Naive thymus-derived CD4-positive, alpha-beta T cell (primary cell): ENCODE results near the gene LOXL3. TPM values are rescaled to one million over a fixed set of nuclear protein-coding genes. Genes with fewer than 3 reads are reported as not detected.

Source experiments
- ATAC-seq: fragments of 150-1000 bp; cut with Tn5 transposase; 2 replicates; pipeline ENCODE4 v1.10.0; 2021; ENCODE audit warnings: mild to moderate bottlenecking, moderate library complexity
- CTCF ChIA-PET: fragments of 350-600 bp; sonication (Branson Sonifier 250); formaldehyde crosslinking; loops from one replicate; lab custom pipeline; 2021; ENCODE audit warnings: antibody characterized with exemption; lab: Charles Lee
- POLR2A ChIA-PET: fragments of 350-600 bp; sonication (Branson Sonifier 250); formaldehyde crosslinking; loops from one replicate; lab custom pipeline; 2021; ENCODE audit warnings: antibody characterized with exemption, inconsistent platforms; lab: Charles Lee
- DNase-seq, 9 donors: peaks; one replicate each; pipeline versions ENCODE4 v3.0.0 to v3.0.0-alpha.2; 2020 to 2022; ENCODE audit warnings: mixed read lengths in 1 of 9
- H3K27ac ChIP-seq: one replicate; pipeline ENCODE4 v1.7.0; 2013; ENCODE audit warnings: mild to moderate bottlenecking, low read depth, low read length, moderate library complexity
- H3K27me3 ChIP-seq, 2 donors: one replicate each; pipeline ENCODE4 v1.7.0; 2013; ENCODE audit warnings: low read length in 2 of 2, mild to moderate bottlenecking in 2 of 2, moderate library complexity in 2 of 2; ENCODE audit not compliant: control insufficient read depth in 2 of 2, insufficient read depth in 2 of 2
- H3K36me3 ChIP-seq, 3 experiments: 1 replicate in 2 of 3; 2 replicates in 1 of 3; pipeline ENCODE4 v1.7.0; 2013; ENCODE audit warnings: low read length in 3 of 3, mild to moderate bottlenecking in 3 of 3, moderate library complexity in 1 of 3; ENCODE audit not compliant: insufficient read depth in 3 of 3, control insufficient read depth in 2 of 3
- H3K4me1 ChIP-seq, 2 donors: one replicate each; pipeline ENCODE4 v1.7.0; 2013; ENCODE audit warnings: low read length in 2 of 2, mild to moderate bottlenecking in 2 of 2, moderate library complexity in 1 of 2; ENCODE audit not compliant: control insufficient read depth in 2 of 2, insufficient read depth in 2 of 2
- H3K4me3 ChIP-seq: 2 replicates; pipeline ENCODE4 v1.7.0; 2013; ENCODE audit warnings: mild to moderate bottlenecking, low read length
- H3K9me3 ChIP-seq, 3 experiments: 1 replicate in 2 of 3; 2 replicates in 1 of 3; pipeline ENCODE4 v1.7.0; 2013; ENCODE audit warnings: low read length in 3 of 3; ENCODE audit not compliant: control insufficient read depth in 2 of 3
- H3K27ac Mint-ChIP-seq, 9 donors: one replicate each; pipeline ENCODE4 v1.8.0; 2020 to 2022; ENCODE audit warnings: mixed read lengths in 9 of 9, mild to moderate bottlenecking in 8 of 9, moderate library complexity in 5 of 9, inconsistent platforms in 2 of 9
- H3K27me3 Mint-ChIP-seq, 5 donors: one replicate each; pipeline ENCODE4 v1.8.0; 2021 to 2022; ENCODE audit warnings: mixed read lengths in 5 of 5, mild to moderate bottlenecking in 1 of 5
- H3K36me3 Mint-ChIP-seq, 5 donors: one replicate each; pipeline ENCODE4 v1.8.0; 2020 to 2022; ENCODE audit warnings: mixed read lengths in 5 of 5, mild to moderate bottlenecking in 3 of 5, inconsistent platforms in 1 of 5
- H3K4me1 Mint-ChIP-seq, 7 donors: one replicate each; pipeline ENCODE4 v1.8.0; 2020 to 2022; ENCODE audit warnings: mixed read lengths in 7 of 7, mild to moderate bottlenecking in 3 of 7, inconsistent platforms in 1 of 7
- H3K4me3 Mint-ChIP-seq, 10 donors: one replicate each; pipeline ENCODE4 v1.8.0; 2020 to 2022; ENCODE audit warnings: mild to moderate bottlenecking in 10 of 10, mixed read lengths in 10 of 10, moderate library complexity in 6 of 10, inconsistent platforms in 2 of 10
- H3K9me3 Mint-ChIP-seq, 11 donors: one replicate each; pipeline ENCODE4 v1.8.0; 2020 to 2022; ENCODE audit warnings: mixed read lengths in 11 of 11, mild to moderate bottlenecking in 4 of 11, inconsistent platforms in 1 of 11, moderate library complexity in 1 of 11
- intact Hi-C, 2 donors: fragments of 100-400 bp; cut with micrococcal nuclease; formaldehyde crosslinking; loops; one replicate each; pipeline ENCODE4 v1.15.1; 2023
- polyA plus RNA-seq, 2 donors: library from polyadenylated mRNA; unstranded; fragments of 300-500 nt; fragmentation: Illumina TruSeq; gene quantifications; one replicate each; pipeline ENCODE4 v1.2.3, GENCODE V29; 2021
- total RNA-seq, 6 experiments: library from RNA in 5 of 6; stranded (reverse) in 5 of 6; gene quantifications; 1 replicate in 5 of 6; 2 replicates in 1 of 6; pipeline ENCODE4 v1.2.3 and lab custom pipeline; 2021 to 2026

LOXL3 gene
- total and polyA plus RNA-seq, 7 experiments from 2014 or later = 0.17 to 6.9 (median 0.66) TPM; not detected in 1

GRCh38 chr2:74569686-74570085, 15.9 kb upstream of the LOXL3 start:
- peaks cover 0 to 12% (median 8%) of the 10 kb centered on the region in 5 donors for H3K27me3 Mint-ChIP-seq
- H3K4me3 Mint-ChIP-seq = no peak overlapping the region
- Histone ChIP-seq H3K36me3 (no peaks in the 10 kb centered on the region), H3K4me1 (peaks cover 0 to 13% of the 10 kb centered on the region in 2 donors), H3K9me3 (no peaks in the 10 kb centered on the region), H3K27me3 (no peaks in the 10 kb centered on the region), H3K27ac (no peak overlapping the region), H3K4me3 (no peak overlapping the region)
- intact Hi-C loops = loop anchor here (2.0 to 5.0 kb wide), 2 partner anchors 15 to 1277 kb away; partner anchors contain the start of gene EGR4 (in 1 of the 2)
- H3K27ac Mint-ChIP-seq = no peak overlapping the region
- H3K9me3 Mint-ChIP-seq = peaks cover 0 to 11% (median 0%) of the 10 kb centered on the region in 11 donors
- H3K4me1 Mint-ChIP-seq = peaks cover 13 to 39% (median 14%) of the 10 kb centered on the region in 7 donors
- ChIA-PET CTCF (interaction anchor here (0.7 kb wide), 1 partner anchor 16 kb away, joined by 3 read pairs; no protein-coding TSS in a partner anchor), POLR2A (interaction anchor here (0.5 kb wide), 1 partner anchor 350 kb away, joined by 5 read pairs; no protein-coding TSS in a partner anchor)
- DNase-seq (no peak), ATAC-seq (no peak)
- H3K36me3 Mint-ChIP-seq = peaks cover 0 to 9% (median 0%) of the 10 kb centered on the region in 5 donors

- no peak overlapping the region for H3K27ac ChIP-seq
- ChIA-PET POLR2A (interaction anchor here (0.9 kb wide), 1 partner anchor 10 kb away, joined by 4 read pairs; no protein-coding TSS in a partner anchor), CTCF (no interaction called here)
- no peak overlapping the region for H3K4me3 Mint-ChIP-seq
- no peaks in the 10 kb centered on the region for H3K9me3 ChIP-seq
- ATAC-seq = no peak
- H3K4me1 ChIP-seq = no peaks in the 10 kb centered on the region
- H3K27ac Mint-ChIP-seq = peak overlapping the region in 1 of 9 donors; percentile 16
- H3K36me3 ChIP-seq = no peaks in the 10 kb centered on the region
- peaks cover 0 to 12% (median 10%) of the 10 kb centered on the region in 5 donors for H3K27me3 Mint-ChIP-seq
- H3K4me3 ChIP-seq = no peak overlapping the region
- peaks cover 0 to 33% (median 0%) of the 10 kb centered on the region in 7 donors for H3K4me1 Mint-ChIP-seq
- no peaks in the 10 kb centered on the region for H3K27me3 ChIP-seq
- intact Hi-C loops = no loop called here
- no peak for DNase-seq
- peaks cover 0 to 5% (median 0%) of the 10 kb centered on the region in 5 donors for H3K36me3 Mint-ChIP-seq
- no peaks in the 10 kb centered on the region for H3K9me3 Mint-ChIP-seq
These were observed 14.1 kb upstream of the LOXL3 start for GRCh38 chr2:74567881-74568280.

GRCh38 chr2:74566754-74567085, 13.0 kb upstream of the LOXL3 start:
- POLR2A ChIA-PET = interaction anchor here (1.2 kb wide), 1 partner anchor 11 kb away, joined by 3 read pairs; no protein-coding TSS in a partner anchor
- CTCF ChIA-PET = interaction anchor here (0.7 kb wide), 1 partner anchor 24 kb away, joined by 3 read pairs; no protein-coding TSS in a partner anchor
- intact Hi-C loops = no loop called here

GRCh38 chr2:74566076-74566753, 12.5 kb upstream of the LOXL3 start:
- CTCF ChIA-PET = no interaction called here
- H3K27ac ChIP-seq = no peak overlapping the region
- POLR2A ChIA-PET = interaction anchor here (0.7 to 1.2 kb wide), 2 partner anchors 9 to 11 kb away, joined by 3 read pairs; no protein-coding TSS in a partner anchor
- intact Hi-C loops = no loop called here
- no peaks in the 10 kb centered on the region for H3K36me3 ChIP-seq
- Mint-ChIP-seq H3K27ac (peak overlapping the region in 2 of 9 donors; percentile 9 to 64), H3K4me1 (peaks cover 0 to 49% (median 0%) of the 10 kb centered on the region in 7 donors), H3K9me3 (no peaks in the 10 kb centered on the region), H3K4me3 (no peak overlapping the region), H3K36me3 (peaks cover 0 to 5% (median 0%) of the 10 kb centered on the region in 5 donors), H3K27me3 (peaks cover 0 to 25% (median 16%) of the 10 kb centered on the region in 5 donors)
- no peaks in the 10 kb centered on the region for H3K4me1 ChIP-seq
- DNase-seq (no peak), ATAC-seq (no peak)
- no peaks in the 10 kb centered on the region for H3K9me3 ChIP-seq
- no peaks in the 10 kb centered on the region for H3K27me3 ChIP-seq
- no peak overlapping the region for H3K4me3 ChIP-seq

More at GRCh38 chr2:74566754-74567085, 13.0 kb upstream of the LOXL3 start:
- H3K27me3 Mint-ChIP-seq = peaks cover 0 to 22% (median 16%) of the 10 kb centered on the region in 5 donors
- no peaks in the 10 kb centered on the region for H3K27me3 ChIP-seq
- H3K27ac ChIP-seq = no peak overlapping the region
- peak overlapping the region in 1 of 9 donors; percentile 64 for H3K27ac Mint-ChIP-seq
- no peaks in the 10 kb centered on the region for H3K4me1 ChIP-seq
- peaks cover 0 to 44% (median 0%) of the 10 kb centered on the region in 7 donors for H3K4me1 Mint-ChIP-seq
- H3K36me3 ChIP-seq = no peaks in the 10 kb centered on the region
- H3K4me3 ChIP-seq = no peak overlapping the region
- no peaks in the 10 kb centered on the region for H3K9me3 ChIP-seq
- DNase-seq = no peak
- H3K4me3 Mint-ChIP-seq = peak overlapping the region in 1 of 10 donors; percentile 4
- no peak for ATAC-seq
- no peaks in the 10 kb centered on the region for H3K9me3 Mint-ChIP-seq
- H3K36me3 Mint-ChIP-seq = peaks cover 0 to 5% (median 0%) of the 10 kb centered on the region in 5 donors

GRCh38 chr2:74564222-74564621, 10.5 kb upstream of the LOXL3 start:
- intact Hi-C loops = no loop called here
- Mint-ChIP-seq H3K4me1 (peaks cover 0 to 53% (median 0%) of the 10 kb centered on the region in 7 donors), H3K27ac (no peak overlapping the region), H3K4me3 (no peak overlapping the region), H3K27me3 (peaks cover 0 to 25% (median 22%) of the 10 kb centered on the region in 5 donors), H3K9me3 (no peaks in the 10 kb centered on the region), H3K36me3 (peaks cover 0 to 5% (median 0%) of the 10 kb centered on the region in 5 donors)
- H3K4me1 ChIP-seq = no peaks in the 10 kb centered on the region
- CTCF ChIA-PET = interaction anchor here (0.6 kb wide), 1 partner anchor 81 kb away, joined by 3 read pairs; no protein-coding TSS in a partner anchor
- no peak overlapping the region for H3K4me3 ChIP-seq
- ATAC-seq (no peak), DNase-seq (no peak)
- no peaks in the 10 kb centered on the region for H3K27me3 ChIP-seq
- POLR2A ChIA-PET = no interaction called here
- no peaks in the 10 kb centered on the region for H3K36me3 ChIP-seq
- no peak overlapping the region for H3K27ac ChIP-seq
- H3K9me3 ChIP-seq = no peaks in the 10 kb centered on the region

- Histone ChIP-seq H3K27ac (no peak overlapping the region), H3K27me3 (no peaks in the 10 kb centered on the region), H3K4me1 (no peaks in the 10 kb centered on the region), H3K4me3 (no peak overlapping the region), H3K36me3 (no peaks in the 10 kb centered on the region), H3K9me3 (no peaks in the 10 kb centered on the region)
- intact Hi-C loops = no loop called here
- Mint-ChIP-seq H3K4me1 (peaks cover 0 to 48% (median 0%) of the 10 kb centered on the region in 7 donors), H3K4me3 (no peak overlapping the region), H3K9me3 (no peaks in the 10 kb centered on the region), H3K27me3 (peaks cover 0 to 19% (median 13%) of the 10 kb centered on the region in 5 donors), H3K27ac (peak overlapping the region in 3 of 9 donors; percentile 32 to 74 (median 54)), H3K36me3 (peaks cover 0 to 2% (median 0%) of the 10 kb centered on the region in 5 donors)
- ATAC-seq = no peak
- CTCF ChIA-PET = no interaction called here
- no peak for DNase-seq
- POLR2A ChIA-PET = no interaction called here
These were observed 8.5 kb upstream of the LOXL3 start for GRCh38 chr2:74562126-74562775.
